SU-DHL-6 (cell line): ENCODE data around the gene ENTREP3.

Experiments used
- CTCF ChIP-seq: fragments of 200-600 bp; sonication (generic); IDR thresholded peaks from one replicate; pipeline ENCODE4 v1.5.1; 2017; ENCODE audit warnings: antibody characterized with exemption, mild to moderate bottlenecking, low read length, moderate library complexity; ENCODE audit not compliant: insufficient read depth, poor library complexity, severe bottlenecking
- EZH2phosphoT487 ChIP-seq: fragments of 200-600 bp; sonication (generic), shearing (Covaris generic); conservative IDR thresholded peaks from 2 replicates; pipeline ENCODE4 v1.6.1; 2018; ENCODE audit warnings: mild to moderate bottlenecking, antibody characterized with exemption, low read length, moderate library complexity, mixed read lengths

DNA sequence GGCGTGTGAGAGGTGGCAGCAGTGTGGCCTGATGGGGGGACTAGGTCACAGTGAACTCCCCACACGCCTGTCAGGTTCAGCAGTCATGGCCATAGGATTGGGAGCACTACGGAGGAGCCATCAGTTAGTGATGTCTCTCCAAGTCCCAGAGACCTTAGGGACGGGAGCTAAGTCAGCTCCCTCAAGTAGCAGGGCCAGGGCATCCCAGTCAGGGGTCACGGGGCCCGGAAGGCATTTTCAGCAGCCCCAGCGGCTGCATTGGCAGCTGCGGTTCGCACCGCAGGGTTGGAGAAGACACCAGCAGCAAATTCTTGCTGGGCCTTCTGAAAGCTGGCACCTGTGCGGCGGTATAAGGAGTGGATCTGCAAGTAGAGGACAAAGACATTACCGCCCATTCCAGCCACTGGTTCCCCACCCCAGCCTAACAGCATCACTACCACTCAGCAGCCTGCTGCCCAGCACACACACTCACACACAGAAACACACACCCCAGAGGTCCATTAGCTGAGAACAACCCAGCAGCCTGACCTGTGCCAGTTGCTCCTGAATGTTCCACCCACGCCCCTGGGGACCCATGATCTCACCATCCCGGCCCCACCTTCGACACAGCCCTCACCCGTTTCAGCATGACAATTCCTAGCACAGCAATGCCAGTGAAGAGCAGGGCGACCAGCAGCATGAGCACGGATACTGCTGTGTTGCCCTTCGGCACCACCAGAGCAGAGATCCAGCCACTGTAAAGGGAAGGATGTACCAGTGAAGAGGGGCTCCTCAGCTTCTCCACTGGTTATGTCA, 972 bp upstream of the ENTREP3 start:
- no peak for TF ChIP-seq CTCF
- no peak for TF ChIP-seq EZH2phosphoT487
